ENCODE measurements around the gene DCDC2.
"Not testable (repeated sequence)": the region's sequence is repeated elsewhere in the genome, so short reads cannot be mapped to it uniquely, and the experiment has no call there.

The DCDC2 gene

GRCh38 chr6:24323632-24324337 is 34.1 kb downstream of the DCDC2 start:
- DNase-seq, result no peak

DNA sequence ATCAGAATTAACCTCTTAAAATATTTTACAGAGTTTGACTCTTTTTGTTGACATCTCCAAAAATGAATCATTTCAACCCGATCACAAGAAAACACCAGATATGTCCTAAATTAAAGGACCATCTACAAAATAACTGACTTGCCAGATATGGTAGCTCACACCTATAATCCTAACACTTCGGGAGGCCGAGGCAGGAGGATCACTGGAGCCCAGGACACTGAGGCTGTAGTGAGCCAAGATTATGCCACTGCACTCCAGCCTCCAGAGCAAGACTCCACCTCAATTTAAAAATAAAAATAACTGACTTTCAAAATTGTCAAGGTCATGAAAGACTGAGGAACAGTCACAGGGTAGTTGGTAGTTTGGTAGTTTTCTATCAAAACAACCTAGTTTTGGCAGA is 34.9 kb downstream of the DCDC2 start:
- DNase-seq, result no peak

- DNase-seq, result not testable (repeated sequence)
Measured at GRCh38 chr6:24322446-24322845, 35.4 kb downstream of the DCDC2 start.

DNA sequence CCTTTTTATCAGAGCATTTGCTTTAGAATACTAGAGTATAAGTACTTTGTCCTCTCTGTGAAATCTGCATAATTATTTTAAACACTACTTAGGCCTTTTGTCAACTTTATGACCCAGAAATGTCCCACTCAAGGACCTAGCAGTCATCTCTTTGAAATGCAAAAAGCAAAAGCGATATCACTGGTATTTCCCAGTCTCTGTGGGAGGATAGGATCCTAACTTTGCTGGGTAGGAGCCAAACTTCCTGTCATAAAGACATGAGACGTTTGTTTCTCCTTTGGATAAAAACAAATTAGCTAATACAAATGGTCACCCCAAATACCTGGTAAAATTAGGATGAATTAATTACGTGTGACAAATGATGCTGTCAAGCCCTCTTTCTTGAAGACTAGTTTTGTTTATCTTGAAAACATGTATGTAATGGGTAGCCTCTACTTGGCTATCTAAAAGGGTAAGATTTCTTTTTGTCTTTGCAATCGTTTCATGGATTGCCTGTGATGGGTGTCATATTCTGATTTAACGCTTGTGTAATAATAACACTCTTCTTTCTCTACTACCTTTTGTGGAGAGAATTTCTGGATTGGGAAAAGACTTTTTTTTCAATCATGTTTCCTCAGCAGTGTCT is 36.2 kb downstream of the DCDC2 start:
- no peak for DNase-seq

DNA sequence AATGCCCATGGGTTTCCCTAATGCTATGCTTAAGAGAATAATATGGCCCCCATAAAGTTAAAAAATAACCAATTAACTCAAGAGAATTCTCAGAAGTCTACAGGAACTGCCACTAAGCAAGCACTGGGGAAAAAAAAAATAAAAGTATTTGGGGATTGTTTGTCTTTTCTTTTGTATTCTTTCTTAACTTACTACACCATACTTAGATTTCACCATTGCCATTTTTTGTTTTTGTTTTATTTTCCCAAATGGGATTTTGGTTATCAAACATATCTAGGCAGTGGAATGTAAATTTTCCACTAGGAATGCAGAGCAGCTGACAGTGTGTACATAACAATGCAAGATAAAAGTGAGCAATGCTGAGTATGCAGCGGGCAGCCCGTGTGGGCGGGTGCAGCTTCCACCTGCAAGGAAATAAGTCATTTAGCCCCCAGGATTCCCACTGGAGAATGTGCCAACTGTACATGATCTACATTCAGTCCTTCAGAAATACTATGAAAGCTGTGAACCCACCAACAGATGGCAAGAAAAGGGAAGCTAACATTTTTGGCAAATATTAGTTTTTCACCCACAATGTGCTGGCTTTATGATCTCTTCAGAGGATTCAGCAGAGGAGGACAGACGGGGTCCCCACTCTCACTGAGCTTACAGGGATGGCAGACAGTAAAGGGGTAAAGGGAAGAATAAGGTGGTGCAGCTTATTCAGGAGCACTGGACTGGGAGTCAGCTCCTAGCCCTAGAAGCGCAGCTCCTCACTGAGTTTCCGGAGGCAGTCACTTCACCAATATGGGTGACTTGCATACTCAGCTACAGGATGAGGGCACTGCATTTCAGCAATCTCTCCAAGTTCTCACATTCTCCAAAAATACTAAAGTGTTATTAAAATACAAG is 44.4 kb downstream of the DCDC2 start:
- DNase-seq, result no peak

- DNase-seq, result not testable (repeated sequence)
Measured at GRCh38 chr6:24311775-24312174, 46.1 kb downstream of the DCDC2 start.

DNA sequence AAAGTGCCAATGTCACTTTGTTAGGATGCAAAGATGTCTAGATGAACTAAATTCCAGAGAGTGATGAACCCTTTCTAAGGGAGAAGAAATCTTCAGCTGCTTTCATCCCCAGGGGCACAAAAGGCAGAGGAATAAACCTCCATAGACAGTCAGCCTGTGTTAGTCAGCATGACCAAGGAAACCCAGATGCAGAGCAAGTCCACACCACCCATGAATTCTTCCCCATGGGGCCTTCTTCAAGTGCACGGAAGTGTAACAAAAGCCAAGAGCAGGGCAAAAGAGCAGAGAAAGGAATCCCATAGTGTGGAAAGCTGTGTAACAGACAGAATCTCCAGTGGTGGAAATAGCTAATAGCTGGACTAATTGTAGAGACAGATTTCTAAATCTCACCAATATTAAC is 50.0 kb downstream of the DCDC2 start:
- DNase-seq, result no peak

DNA sequence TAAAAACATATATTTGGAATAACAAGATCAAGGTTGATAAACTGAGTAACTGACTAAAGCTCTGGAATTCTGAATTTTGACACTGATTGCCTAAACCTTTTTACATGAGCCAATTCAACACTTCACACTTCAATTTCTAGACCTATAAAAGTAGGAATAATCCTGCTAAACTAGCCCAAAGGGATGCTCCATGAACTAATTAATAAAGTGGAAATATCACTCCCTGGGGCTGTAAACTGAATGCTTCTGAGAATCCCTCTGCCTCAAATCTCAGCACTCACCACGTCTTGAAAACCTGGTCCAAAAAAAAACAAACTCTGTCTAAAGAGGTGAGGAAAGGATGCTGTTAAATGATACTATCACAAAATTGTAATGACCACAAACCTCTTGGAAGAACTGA is 50.9 kb downstream of the DCDC2 start:
- no peak for DNase-seq

GRCh38 chr6:24306038-24306437 is 51.8 kb downstream of the DCDC2 start:
- no peak for DNase-seq

DNA sequence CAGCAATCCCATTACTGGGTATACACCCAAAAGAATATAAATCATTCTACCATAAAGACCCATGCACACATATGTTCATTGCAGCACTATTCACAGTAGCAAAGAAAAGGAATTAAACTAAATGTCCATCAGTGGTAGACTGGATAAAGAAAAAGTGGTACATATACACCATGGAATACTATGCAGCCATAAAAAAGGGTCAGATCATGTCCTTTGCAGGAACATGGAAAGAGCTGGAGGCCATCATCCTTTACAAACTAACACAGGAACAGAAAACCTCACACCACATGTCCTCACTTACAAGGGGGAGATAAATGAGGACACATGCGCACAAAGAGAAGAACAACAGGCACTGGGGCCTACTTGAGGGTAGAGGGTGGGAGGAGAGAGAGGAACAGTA is 60.9 kb downstream of the DCDC2 start:
- DNase-seq, result no peak

DNA sequence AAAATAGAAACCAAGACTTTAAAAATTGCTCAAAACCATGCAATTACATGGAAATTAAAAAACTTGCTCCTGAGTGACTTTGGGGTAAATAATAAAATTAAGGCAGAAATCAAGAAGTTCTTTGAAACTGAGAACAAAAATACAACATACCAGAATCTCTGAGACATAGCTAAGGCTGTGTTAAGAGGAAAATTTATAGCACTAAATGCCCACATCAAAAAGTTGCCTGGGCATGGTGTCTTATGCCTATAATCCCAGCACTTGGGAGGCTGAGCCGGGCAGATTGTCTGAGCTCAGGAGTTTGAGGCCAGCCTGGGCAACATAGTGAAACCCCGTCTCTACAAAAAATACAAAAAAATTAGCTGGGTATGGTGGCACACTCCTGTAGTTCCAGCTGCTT is 64.0 kb downstream of the DCDC2 start:
- DNase-seq, result not testable (repeated sequence)

DNA sequence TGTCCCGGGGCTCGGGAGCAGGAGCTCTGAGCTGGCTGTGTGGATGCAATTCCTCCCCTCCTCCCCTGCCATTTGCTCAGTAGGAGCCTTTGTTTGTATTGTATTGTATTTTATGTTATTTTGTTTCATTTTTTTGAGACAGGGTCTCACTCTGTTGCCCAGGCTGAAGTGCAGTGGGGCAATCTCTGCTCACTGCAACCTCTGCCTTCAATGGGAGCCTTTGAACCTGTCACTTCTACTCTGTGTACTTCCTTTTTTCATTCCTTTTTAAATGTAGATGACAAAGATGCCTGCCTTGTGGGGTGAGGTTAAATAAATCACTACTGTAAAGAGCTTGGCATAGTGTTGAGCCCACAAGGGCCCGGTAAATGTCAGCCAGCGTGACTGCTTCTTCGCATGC is 70.6 kb downstream of the DCDC2 start:
- no peak for DNase-seq

DNA sequence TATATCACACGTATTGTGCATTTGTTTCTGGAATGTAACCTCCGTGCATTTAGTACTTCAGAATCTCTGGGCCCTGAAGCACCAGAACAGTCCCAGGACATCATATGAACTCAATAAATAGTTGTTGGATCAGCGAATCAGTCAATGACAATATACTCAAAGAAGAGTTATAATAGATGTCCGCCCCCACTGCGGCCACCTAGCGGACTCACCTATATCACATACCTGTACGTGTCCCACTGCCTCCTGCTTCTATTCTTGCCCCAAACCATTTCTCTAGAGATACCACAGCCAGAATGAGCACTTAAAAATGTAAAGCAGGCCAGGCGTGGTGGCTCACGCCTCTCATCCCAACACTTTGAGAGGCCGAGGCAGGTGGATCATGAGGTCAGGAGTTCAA is 73.9 kb downstream of the DCDC2 start:
- no peak for DNase-seq

DNA sequence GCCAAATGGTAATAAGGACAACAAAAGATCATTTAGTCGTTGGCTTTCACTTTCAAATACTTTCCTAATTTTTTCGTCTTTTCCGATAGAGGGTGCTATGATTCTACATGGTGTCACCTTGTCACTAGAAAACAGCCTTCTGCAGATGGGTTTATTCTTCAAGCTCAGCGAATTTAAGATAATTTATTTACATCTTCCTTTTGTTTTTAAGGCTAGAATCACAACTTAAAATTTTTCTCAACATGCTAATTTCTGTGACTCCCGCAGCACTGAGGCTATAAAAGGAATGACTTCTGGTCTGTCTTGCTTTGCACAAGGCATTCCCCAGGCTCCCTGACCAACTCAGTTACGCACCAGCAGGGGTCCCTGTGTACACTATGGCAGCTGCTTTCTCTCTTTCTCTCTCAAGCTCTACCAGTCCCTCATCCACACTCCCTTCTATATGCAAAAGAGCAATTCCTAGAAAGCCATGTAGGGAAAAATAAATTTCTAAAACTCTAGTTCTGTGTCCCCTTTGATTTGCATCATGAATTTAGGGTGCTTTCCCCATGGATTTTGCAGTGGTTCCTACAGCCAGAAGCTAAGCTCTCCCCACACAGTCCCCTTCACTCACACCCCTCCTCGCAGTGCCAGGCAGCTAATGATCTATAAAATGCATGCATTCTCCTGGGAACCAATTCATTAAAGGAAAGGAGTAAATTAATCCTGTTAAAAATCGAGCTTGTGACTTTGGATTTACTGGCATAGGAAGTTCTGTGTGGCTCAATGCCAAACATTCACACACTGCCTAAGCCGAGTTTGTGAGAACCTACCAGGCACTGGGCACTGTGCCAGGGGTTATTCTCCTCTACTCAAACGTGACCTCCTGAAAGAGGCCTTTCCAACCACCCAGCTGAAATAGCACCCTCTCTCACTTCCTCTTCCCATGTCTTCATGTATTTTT is 74.5 kb downstream of the DCDC2 start:
- DNase-seq, result no peak

GRCh38 chr6:24274441-24275083 is 83.3 kb downstream of the DCDC2 start:
- DNase-seq, result no peak

GRCh38 chr6:24273096-24273870 is 84.6 kb downstream of the DCDC2 start:
- DNase-seq, result no peak

DNA sequence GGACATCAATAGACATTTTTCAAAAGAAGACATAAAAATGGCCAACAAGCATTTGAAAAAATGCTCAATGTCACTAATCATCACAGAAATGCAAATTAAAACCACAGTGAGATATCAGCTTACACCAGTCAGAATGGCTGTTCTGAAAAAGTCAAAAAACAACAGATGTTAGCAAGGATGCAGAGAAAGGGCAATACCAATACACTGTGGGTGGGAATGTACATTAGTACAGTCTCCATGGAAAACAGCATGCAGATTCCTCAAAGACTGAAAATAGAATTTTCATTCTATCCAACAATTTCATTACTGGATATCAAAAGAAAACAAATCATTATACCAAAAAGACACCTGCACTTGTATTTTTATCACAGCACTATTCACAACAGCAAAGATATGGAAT is 85.3 kb downstream of the DCDC2 start:
- DNase-seq, result no peak

DNA sequence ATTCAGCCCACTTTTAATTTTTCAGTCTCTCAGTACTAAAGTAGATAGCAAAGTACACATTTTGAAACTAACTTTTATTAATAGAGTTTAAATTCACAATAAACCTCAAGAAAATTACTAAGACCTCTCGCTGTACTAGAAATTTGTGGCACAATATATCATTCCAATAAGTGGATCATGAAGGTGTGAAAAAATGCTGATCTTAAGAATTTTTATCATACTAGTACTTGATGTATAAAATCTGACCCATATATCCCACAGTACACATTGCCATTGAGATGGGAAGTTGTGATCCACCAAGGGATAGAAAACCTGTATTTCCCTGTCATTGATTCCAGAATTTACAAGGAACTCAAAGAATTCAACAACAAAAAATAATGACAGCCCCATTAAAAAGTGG is 85.7 kb downstream of the DCDC2 start:
- no peak for DNase-seq

DNA sequence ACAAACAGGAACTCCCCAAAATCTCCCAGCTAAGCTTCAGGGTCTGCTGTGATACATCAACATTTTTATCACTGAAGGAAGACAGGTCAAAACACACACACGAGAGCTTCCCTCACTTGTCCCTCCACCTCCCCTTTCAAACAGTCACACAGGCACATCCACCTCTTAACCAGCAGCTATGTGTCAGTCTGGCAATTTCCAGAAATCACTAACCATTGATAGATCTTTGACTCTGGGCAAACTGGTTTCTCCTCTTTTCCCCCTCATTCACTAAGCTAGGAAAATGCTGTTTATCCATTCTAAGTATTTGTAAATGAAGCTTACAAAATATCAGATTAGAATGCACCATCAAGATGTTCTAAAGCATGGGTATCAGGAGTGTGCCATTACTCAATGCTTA is 87.8 kb downstream of the DCDC2 start:
- no peak for DNase-seq

- not testable (repeated sequence) for DNase-seq
Measured at GRCh38 chr6:24258214-24258613, 99.6 kb downstream of the DCDC2 start.

DNA sequence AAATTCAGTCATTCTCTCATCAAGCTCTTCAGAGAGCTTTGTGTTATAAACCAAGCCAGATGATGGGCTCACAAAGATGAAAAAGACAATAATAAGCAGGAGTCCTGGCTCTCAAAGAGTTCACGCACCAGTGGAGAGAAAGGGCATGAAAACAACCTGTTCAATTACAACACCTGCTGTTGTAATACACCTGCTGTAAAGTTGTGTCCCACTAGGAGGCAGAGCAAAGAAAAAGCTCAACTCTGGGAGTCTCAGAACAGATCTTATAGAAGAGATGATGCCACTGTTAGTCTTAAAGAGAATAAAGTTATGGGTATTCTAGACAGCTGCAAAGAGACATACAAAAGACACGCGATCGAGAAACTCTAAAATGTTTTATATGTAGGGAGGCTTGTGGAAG is 100.6 kb downstream of the DCDC2 start:
- DNase-seq, result no peak

Measured in activated CD4-positive, CD25-positive, alpha-beta regulatory T cell treated with anti-CD3 and anti-CD28 coated beads, Interleukin-2, amount 50 U/mL, for 72 hours (primary cell).